ENCODE results near the gene IL36A. TPM values are rescaled to one million over a fixed set of nuclear protein-coding genes. Genes with fewer than 3 reads are reported as not detected.

The IL36A gene
- total RNA-seq, 4 donors from 2014 or later = not detected

DNA sequence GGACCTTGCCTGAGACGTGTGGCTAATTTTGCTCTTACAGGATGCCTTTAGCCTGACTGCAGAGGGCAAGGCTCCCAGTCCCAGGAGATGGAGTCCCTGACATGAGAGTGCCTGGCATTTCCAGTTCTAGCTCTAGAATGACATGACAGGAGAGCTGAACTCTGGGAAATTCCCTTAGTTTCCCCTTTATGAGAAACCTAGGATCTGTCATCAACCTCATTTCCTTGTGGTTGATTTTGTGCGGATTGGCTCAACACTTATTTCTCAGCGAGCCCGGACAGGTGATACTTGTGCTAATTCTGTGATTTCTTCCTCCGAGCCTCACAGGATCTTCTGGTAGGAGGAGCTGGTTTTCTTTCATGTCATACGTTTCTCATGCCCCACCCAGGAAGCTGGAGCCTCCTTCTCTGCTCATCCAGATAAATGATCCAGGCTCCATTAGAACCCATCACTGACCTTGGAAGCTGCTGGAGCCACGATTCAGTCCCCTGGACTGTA lies 27.7 kb upstream of the IL36A start, which contains the start of gene IL36G:
TSS of gene IL36G (plus strand) at position 448 of the 498 bp plus-strand sequence. CDS start 633 bp downstream, outside the sequence.
- intact Hi-C loops (cut with DNase I; ENCODE audit: low total_unique reads) = no loop called here

DNA sequence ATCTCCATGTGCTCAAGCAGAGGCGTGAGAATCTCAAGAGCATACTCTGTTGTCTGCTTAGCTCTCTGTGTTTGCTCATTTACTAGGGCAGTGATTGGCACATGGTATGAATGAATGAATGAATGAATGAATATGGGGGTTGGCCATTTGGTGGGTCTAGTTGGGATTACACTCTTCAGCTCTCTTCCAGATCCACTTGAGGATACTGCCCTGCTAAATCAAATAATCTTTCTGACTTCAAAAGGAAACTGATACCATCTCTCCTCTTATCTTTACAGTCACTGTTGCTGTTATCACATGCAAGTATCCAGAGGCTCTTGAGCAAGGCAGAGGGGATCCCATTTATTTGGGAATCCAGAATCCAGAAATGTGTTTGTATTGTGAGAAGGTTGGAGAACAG lies 25.5 kb upstream of the IL36A start:
- Histone ChIP-seq H3K4me1 (no peaks in the 10 kb centered on the region), H3K27me3 (no peaks in the 10 kb centered on the region), H3K27ac (no peak overlapping the region), H3K4me3 (no peak overlapping the region), H3K9me3 (no peaks in the 10 kb centered on the region), H3K36me3 (no peaks in the 10 kb centered on the region)
- intact Hi-C loops (cut with DNase I; ENCODE audit: low total_unique reads) = no loop called here
- no peak for DNase-seq
- no peak for TF ChIP-seq POLR2A (IDR thresholded peaks at IDR 0.05)
- TF ChIP-seq, protein P1, sequence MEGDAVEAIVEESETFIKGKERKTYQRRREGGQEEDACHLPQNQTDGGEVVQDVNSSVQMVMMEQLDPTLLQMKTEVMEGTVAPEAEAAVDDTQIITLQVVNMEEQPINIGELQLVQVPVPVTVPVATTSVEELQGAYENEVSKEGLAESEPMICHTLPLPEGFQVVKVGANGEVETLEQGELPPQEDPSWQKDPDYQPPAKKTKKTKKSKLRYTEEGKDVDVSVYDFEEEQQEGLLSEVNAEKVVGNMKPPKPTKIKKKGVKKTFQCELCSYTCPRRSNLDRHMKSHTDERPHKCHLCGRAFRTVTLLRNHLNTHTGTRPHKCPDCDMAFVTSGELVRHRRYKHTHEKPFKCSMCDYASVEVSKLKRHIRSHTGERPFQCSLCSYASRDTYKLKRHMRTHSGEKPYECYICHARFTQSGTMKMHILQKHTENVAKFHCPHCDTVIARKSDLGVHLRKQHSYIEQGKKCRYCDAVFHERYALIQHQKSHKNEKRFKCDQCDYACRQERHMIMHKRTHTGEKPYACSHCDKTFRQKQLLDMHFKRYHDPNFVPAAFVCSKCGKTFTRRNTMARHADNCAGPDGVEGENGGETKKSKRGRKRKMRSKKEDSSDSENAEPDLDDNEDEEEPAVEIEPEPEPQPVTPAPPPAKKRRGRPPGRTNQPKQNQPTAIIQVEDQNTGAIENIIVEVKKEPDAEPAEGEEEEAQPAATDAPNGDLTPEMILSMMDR (IDR thresholded peaks at IDR 0.05) = no peak

More for the DNA sequence above, 27.7 kb upstream of the IL36A start, which contains the start of gene IL36G:
- no peak within 1 kb of the TSS for H3K27ac ChIP-seq
- no peak within 1 kb of the TSS for H3K4me3 ChIP-seq
- no peak for DNase-seq
- H3K27me3 ChIP-seq = no peaks in the 10 kb centered on the region
- H3K9me3 ChIP-seq = no peaks in the 10 kb centered on the region
- TF ChIP-seq POLR2A (IDR thresholded peaks at IDR 0.05) = no peak
- TF ChIP-seq, protein P1 (IDR thresholded peaks at IDR 0.05) = no peak
- no peaks in the 10 kb centered on the region for H3K4me1 ChIP-seq
- no peaks in the 10 kb centered on the region for H3K36me3 ChIP-seq

DNA sequence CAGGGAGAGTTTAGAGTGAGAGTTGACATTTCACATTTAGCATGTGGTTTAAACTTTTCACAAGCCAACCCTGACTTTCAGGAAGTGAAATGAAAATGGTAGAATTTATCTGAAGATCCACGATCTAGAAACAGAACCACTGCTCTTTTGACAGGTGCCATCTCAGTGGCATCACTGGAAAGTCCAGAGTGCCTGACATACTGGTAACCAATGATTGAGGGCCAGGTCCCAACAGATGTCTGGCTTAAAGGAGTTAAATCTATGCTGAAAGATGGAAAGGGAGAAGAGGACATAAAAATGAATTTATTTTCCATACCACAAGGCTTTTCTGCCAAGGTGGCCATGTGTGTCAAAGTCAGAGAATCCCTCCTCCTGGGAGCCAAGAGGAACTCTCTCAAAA lies 24.7 kb upstream of the IL36A start:
- no peak for DNase-seq
- H3K27ac ChIP-seq = no peak overlapping the region
- no peaks in the 10 kb centered on the region for H3K36me3 ChIP-seq
- no peaks in the 10 kb centered on the region for H3K4me1 ChIP-seq
- intact Hi-C loops (cut with DNase I; ENCODE audit: low total_unique reads) = no loop called here
- no peak overlapping the region for H3K4me3 ChIP-seq
- no peaks in the 10 kb centered on the region for H3K27me3 ChIP-seq
- H3K9me3 ChIP-seq = no peaks in the 10 kb centered on the region
- TF ChIP-seq POLR2A (IDR thresholded peaks at IDR 0.05) = no peak
- TF ChIP-seq, protein P1 (IDR thresholded peaks at IDR 0.05) = no peak

DNA sequence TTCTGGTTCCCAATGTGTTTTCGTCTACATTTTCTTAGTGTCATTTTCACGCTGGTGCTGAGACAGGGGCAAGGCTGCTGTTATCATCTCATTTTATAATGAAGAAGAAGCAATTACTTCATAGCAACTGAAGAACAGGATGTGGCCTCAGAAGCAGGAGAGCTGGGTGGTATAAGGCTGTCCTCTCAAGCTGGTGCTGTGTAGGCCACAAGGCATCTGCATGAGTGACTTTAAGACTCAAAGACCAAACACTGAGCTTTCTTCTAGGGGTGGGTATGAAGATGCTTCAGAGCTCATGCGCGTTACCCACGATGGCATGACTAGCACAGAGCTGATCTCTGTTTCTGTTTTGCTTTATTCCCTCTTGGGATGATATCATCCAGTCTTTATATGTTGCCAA lies 20.2 kb upstream of the IL36A start:
- Histone ChIP-seq H3K27ac (no peak overlapping the region), H3K9me3 (no peaks in the 10 kb centered on the region), H3K4me3 (no peak overlapping the region), H3K27me3 (no peaks in the 10 kb centered on the region), H3K4me1 (no peaks in the 10 kb centered on the region), H3K36me3 (no peaks in the 10 kb centered on the region)
- intact Hi-C loops (cut with DNase I; ENCODE audit: low total_unique reads) = no loop called here
- TF ChIP-seq, protein P1 (IDR thresholded peaks at IDR 0.05) = no peak
- TF ChIP-seq POLR2A (IDR thresholded peaks at IDR 0.05) = no peak
- no peak for DNase-seq

DNA sequence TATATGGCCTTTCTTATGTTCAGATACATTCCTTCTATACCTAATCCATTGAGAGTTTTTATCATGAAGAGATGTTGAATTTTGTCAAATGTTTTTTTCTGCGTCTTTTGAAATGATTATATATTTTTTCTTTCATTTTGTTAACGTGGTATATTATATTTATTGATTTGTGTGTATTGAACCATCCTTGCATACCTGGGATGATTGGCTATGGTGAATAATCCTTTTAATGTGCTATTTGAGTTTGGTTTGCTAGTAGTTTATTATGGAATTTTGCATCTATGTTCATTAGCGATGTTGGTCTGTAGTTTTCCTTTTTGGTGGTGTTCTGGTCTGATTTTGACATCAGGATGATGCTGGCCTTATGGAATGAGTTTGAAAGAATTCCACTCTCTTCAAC lies 15.6 kb upstream of the IL36A start:
- intact Hi-C loops (cut with DNase I; ENCODE audit: low total_unique reads) = no loop called here
- Histone ChIP-seq H3K27me3 (no peaks in the 10 kb centered on the region), H3K9me3 (no peaks in the 10 kb centered on the region), H3K27ac (no peak overlapping the region), H3K4me3 (no peak overlapping the region), H3K36me3 (no peaks in the 10 kb centered on the region), H3K4me1 (no peaks in the 10 kb centered on the region)
- TF ChIP-seq, protein P1 (IDR thresholded peaks at IDR 0.05) = no peak
- TF ChIP-seq POLR2A (IDR thresholded peaks at IDR 0.05) = no peak
- no peak for DNase-seq
